HepG2 (cell line): ENCODE data around the gene DPEP1. TPM values are rescaled to one million over a fixed set of nuclear protein-coding genes. Genes with fewer than 3 reads are reported as not detected.

Experiments
- BCL3 ChIP-seq: sonication (generic); formaldehyde crosslinking; IDR thresholded peaks from 2 replicates; pipeline ENCODE4 v1.5.1; 2020; ENCODE audit warnings: mild to moderate bottlenecking, missing genetic modification reagents, moderate library complexity
- CC2D1A ChIP-seq: sonication (generic); formaldehyde crosslinking; IDR thresholded peaks from 2 replicates; pipeline ENCODE4 v1.8.1; 2023; ENCODE audit warnings: mild to moderate bottlenecking, missing genetic modification reagents
- CHD4 ChIP-seq: fragments of 200-600 bp; sonication (generic); IDR thresholded peaks from 2 replicates; pipeline ENCODE4 v1.7.0; 2017; ENCODE audit warnings: mild to moderate bottlenecking, low read length, borderline replicate concordance
- HES4 ChIP-seq: sonication (generic); formaldehyde crosslinking; IDR thresholded peaks from 2 replicates; pipeline ENCODE4 v1.9.0; 2021; ENCODE audit warnings: mild to moderate bottlenecking, missing genetic modification reagents, borderline replicate concordance
- HNF4A ChIP-seq: sonication (generic); formaldehyde crosslinking; IDR thresholded peaks from 2 replicates; pipeline ENCODE4 v1.4.0; 2020; ENCODE audit warnings: missing genetic modification reagents
- MIER3 ChIP-seq: IDR thresholded peaks from 2 replicates; pipeline ENCODE4 v1.6.1; 2016; ENCODE audit warnings: missing compliant biosample characterization, borderline replicate concordance
- NFAT5 ChIP-seq: sonication (generic); formaldehyde crosslinking; IDR thresholded peaks from 2 replicates; pipeline ENCODE4 v1.4.0; 2020; ENCODE audit warnings: missing genetic modification reagents
- NFYC ChIP-seq: IDR thresholded peaks from 2 replicates; pipeline ENCODE4 v1.6.1; 2016; ENCODE audit warnings: missing genetic modification reagents, missing compliant biosample characterization
- REL ChIP-seq: sonication (generic); formaldehyde crosslinking; conservative IDR thresholded peaks from 2 replicates; pipeline ENCODE4 v1.8.0; 2022; ENCODE audit warnings: mild to moderate bottlenecking, missing genetic modification reagents, moderate library complexity
- SAFB2 ChIP-seq: sonication (generic); formaldehyde crosslinking; IDR thresholded peaks from 2 replicates; pipeline ENCODE4 v1.5.1; 2020; ENCODE audit warnings: missing genetic modification reagents, low read depth, mild to moderate bottlenecking, borderline replicate concordance
- SIN3B ChIP-seq: fragments of 150-350 bp; IDR thresholded peaks from 2 replicates; pipeline ENCODE4 v1.6.1; 2014; ENCODE audit warnings: low read length
- SSRP1 ChIP-seq: IDR thresholded peaks from 2 replicates; pipeline ENCODE4 v1.6.1; 2016; ENCODE audit warnings: control low read depth
- ZC3H4 ChIP-seq: sonication (generic); formaldehyde crosslinking; IDR thresholded peaks from 2 replicates; pipeline ENCODE4 v1.4.0; 2020; ENCODE audit warnings: missing genetic modification reagents, borderline replicate concordance
- ZFP1 ChIP-seq: IDR thresholded peaks from 2 replicates; pipeline ENCODE4 v1.6.1; 2016
- ZNF18 ChIP-seq: sonication (generic); formaldehyde crosslinking; IDR thresholded peaks from 2 replicates; pipeline ENCODE4 v1.8.0; 2022; ENCODE audit warnings: mild to moderate bottlenecking, missing genetic modification reagents; ENCODE audit not compliant: insufficient replicate concordance
- ZNF224 ChIP-seq: sonication (generic); formaldehyde crosslinking; IDR thresholded peaks from 2 replicates; pipeline ENCODE4 v1.5.0; 2020; ENCODE audit warnings: mild to moderate bottlenecking, missing genetic modification reagents
- ZNF350 ChIP-seq: sonication (generic); formaldehyde crosslinking; IDR thresholded peaks from 2 replicates; pipeline ENCODE4 v1.4.0; 2020; ENCODE audit warnings: mild to moderate bottlenecking, low read depth, missing genetic modification reagents, borderline replicate concordance
- ZNF547 ChIP-seq: sonication (generic); formaldehyde crosslinking; IDR thresholded peaks from 2 replicates; pipeline ENCODE4 v1.5.1; 2020; ENCODE audit warnings: mild to moderate bottlenecking, missing genetic modification reagents
- ZNF83 ChIP-seq: sonication (generic); formaldehyde crosslinking; IDR thresholded peaks from 2 replicates; pipeline ENCODE4 v1.4.0; 2020; ENCODE audit warnings: missing genetic modification reagents, mild to moderate bottlenecking, borderline replicate concordance
- polyA plus RNA-seq, 8 experiments: library from polyadenylated mRNA; depleted of rRNA in 3 of 8; stranded (reverse) in 7 of 8; unstranded in 1 of 8; fragments of >200 nt; fragmentation: Illumina TruSeq in 4 of 8; extraction: Trizol in 4 of 8; gene quantifications; 2 replicates each; pipeline versions ENCODE4 v1.2.1 to v1.2.3, GENCODE V29; 2011 to 2016; ENCODE audit warnings: low read depth in 4 of 8, missing spikeins in 1 of 8, mixed read lengths in 1 of 8; ENCODE audit not compliant: insufficient read depth in 1 of 8
- total RNA-seq, 5 experiments: library from RNA; depleted of rRNA; stranded (reverse); fragments of >200 nt; fragmentation: Illumina TruSeq; extraction: Trizol; gene quantifications; 2 replicates each; pipeline ENCODE4 v1.2.3, GENCODE V29; 2016; ENCODE audit warnings: low read depth in 1 of 5
- TF ChIP-seq, protein P1 (sequence below): sonication (generic); formaldehyde crosslinking; IDR thresholded peaks from 2 replicates; pipeline ENCODE4 v1.8.1; 2023; ENCODE audit warnings: missing genetic modification reagents, inconsistent platforms, borderline replicate concordance

DPEP1 gene
- total and polyA plus RNA-seq, 2 of the 13 experiments (the other 11 are each of a cell fraction or from before 2014, with no cell fraction given): 37.6 to 52.2 TPM

DNA sequence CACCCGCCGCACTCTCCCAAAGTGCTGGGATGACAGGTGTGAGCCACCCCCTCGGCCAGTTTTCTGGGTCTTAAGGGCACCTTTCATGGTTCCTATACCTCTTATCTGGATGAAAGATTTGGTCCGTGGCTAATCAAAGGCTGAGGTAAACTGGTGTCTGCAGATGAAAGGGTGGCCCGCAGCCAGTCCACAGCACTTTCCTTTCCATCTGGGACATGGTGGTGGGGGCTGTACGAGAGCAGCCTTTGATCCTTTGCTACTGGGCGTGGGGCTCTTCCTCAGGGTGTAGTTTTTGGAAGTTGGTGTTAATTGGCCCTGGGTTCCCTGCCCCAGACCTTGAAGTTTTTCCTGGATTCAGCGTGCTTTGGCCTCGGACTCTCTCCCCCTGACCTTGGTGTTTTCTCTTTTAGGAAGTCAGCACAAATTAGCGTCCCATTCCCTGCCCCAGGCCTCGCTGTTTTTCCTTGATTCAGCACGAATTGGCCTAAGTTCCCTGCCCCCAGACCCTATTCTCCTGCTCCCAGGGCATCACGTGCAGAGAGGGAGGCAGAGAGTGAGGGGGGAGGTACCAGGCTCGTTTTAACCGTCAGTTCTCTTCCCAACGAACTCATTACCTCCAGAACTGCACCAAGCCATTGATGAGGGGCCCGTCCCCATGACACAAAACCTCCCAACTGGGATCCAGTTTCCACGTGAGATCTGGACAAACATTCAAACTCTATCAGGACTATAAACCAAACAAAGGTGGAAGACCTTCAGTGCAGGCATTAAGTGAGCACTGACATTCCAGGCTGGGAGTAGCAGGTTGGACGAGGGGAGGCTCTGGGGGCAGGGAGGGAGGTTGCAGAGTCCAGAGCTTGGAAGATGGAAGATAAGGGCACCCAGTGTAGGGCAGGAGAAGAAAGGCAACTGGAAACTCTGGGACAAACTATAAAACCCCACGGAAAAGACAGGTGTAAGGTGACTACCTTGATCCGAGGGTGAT, 11.6 kb downstream of the DPEP1 start (continued):
- TF ChIP-seq BCL3 (CRISPR knock-in tag): no peak
- no peak; the same call in 1 of the 2 replicates for TF ChIP-seq CHD4
- no peak for TF ChIP-seq NFAT5 (CRISPR knock-in tag)
- no peak for TF ChIP-seq MIER3
- TF ChIP-seq CC2D1A: no peak
- no peak; the same call in 1 of the 2 replicates for TF ChIP-seq HES4 (CRISPR knock-in tag)
- TF ChIP-seq SIN3B: no peak
- TF ChIP-seq HNF4A (CRISPR knock-in tag): peak; percentile 69
- no peak for TF ChIP-seq ZC3H4 (CRISPR knock-in tag)
- TF ChIP-seq SSRP1 (CRISPR knock-in tag): no peak
- TF ChIP-seq ZNF224 (CRISPR knock-in tag): peak; percentile 49; the same call in 1 of the 2 replicates
- no peak for TF ChIP-seq ZNF350 (CRISPR knock-in tag)
- no peak for TF ChIP-seq NFYC
- TF ChIP-seq ZNF547 (CRISPR knock-in tag): no peak
- TF ChIP-seq, protein P1, sequence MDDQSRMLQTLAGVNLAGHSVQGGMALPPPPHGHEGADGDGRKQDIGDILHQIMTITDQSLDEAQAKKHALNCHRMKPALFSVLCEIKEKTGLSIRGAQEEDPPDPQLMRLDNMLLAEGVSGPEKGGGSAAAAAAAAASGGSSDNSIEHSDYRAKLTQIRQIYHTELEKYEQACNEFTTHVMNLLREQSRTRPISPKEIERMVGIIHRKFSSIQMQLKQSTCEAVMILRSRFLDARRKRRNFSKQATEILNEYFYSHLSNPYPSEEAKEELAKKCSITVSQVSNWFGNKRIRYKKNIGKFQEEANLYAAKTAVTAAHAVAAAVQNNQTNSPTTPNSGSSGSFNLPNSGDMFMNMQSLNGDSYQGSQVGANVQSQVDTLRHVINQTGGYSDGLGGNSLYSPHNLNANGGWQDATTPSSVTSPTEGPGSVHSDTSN (CRISPR knock-in tag): no peak
- no peak for TF ChIP-seq ZFP1 (CRISPR knock-in tag)
- no peak for TF ChIP-seq SAFB2 (CRISPR knock-in tag)
- TF ChIP-seq REL (CRISPR knock-in tag): no peak
- no peak for TF ChIP-seq ZNF83 (CRISPR knock-in tag)
- no peak for TF ChIP-seq ZNF18 (CRISPR knock-in tag)
